ENCODE data around the gene CLCN1. TPM values are rescaled to one million over a fixed set of nuclear protein-coding genes. Genes with fewer than 3 reads are reported as not detected.

The CLCN1 gene
- total RNA-seq, 2 donors from 2014 or later = not detected

DNA sequence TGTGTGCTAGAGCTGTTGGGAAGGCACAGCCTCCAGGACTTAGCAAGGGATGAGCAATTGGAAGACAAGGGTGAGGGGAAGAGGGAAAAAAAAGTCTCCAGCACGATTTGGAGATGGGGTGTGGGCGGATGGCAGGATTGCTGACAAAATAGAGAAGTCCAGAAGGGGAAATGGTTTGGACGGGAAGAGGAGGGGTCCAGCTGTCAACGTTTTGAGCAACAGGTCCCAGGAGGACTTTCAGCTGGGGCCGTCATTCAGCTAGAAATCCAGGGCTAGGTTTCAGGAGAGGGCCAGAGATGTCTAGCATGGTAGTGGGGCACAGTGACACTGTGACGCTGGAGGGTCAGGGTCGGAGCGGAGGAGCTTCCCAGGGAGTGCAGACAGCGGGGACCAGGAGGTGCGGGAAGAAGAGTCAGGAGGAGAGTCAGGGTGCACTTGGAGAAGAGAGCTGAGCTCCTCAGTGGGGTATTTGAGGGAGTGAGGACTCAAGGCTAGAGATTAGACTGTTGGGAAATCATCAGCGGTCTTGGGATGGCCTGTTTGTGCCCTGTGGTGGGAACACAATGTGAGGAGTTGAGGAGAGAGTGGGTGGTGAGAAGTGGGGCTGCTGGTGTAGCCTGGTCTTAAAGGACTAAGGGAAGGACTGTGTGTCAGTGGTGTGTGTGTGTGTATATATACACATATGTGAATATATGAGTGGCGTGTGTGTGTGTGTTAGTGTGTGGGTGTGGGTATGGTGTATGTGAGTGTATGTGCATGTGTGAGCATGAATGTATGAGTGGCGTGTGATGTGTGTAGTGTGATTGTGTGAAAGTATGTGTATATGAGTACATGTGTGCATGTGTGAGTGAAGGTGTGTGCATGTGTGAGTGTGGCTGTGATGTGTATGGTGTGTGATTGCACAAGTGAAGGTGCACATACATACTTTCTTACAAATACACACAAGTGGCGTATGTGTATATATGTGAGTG, 69.0 kb downstream of the CLCN1 start:
- DNase-seq (peak in 1 of 4 donors; percentile 50), ATAC-seq (no peak)
- Histone ChIP-seq H3K36me3 (replicated peaks in 1 of 2; ENCODE audit: insufficient read depth in 1 of 2, low read depth in 2 of 2) (no peaks in the 10 kb centered on the region), H3K4me1 (peaks cover 35% of the 10 kb centered on the region), H3K27me3 (no peaks in the 10 kb centered on the region), H3K9me3 (no peaks in the 10 kb centered on the region), H3K27ac (peak overlapping the region in 2 of 4 donors; percentile 9 to 21), H3K4me3 (no peak overlapping the region)
- WGBS, 2 donors = 68 to 84% methylated on average over 14 of the region's 14 CpGs
- TF ChIP-seq, protein P1, sequence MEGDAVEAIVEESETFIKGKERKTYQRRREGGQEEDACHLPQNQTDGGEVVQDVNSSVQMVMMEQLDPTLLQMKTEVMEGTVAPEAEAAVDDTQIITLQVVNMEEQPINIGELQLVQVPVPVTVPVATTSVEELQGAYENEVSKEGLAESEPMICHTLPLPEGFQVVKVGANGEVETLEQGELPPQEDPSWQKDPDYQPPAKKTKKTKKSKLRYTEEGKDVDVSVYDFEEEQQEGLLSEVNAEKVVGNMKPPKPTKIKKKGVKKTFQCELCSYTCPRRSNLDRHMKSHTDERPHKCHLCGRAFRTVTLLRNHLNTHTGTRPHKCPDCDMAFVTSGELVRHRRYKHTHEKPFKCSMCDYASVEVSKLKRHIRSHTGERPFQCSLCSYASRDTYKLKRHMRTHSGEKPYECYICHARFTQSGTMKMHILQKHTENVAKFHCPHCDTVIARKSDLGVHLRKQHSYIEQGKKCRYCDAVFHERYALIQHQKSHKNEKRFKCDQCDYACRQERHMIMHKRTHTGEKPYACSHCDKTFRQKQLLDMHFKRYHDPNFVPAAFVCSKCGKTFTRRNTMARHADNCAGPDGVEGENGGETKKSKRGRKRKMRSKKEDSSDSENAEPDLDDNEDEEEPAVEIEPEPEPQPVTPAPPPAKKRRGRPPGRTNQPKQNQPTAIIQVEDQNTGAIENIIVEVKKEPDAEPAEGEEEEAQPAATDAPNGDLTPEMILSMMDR (IDR thresholded peaks at IDR 0.05) = no peak
- no peak for TF ChIP-seq POLR2A (IDR thresholded peaks at IDR 0.05)
- intact Hi-C loops (cut with DNase I) = no loop called here

DNA sequence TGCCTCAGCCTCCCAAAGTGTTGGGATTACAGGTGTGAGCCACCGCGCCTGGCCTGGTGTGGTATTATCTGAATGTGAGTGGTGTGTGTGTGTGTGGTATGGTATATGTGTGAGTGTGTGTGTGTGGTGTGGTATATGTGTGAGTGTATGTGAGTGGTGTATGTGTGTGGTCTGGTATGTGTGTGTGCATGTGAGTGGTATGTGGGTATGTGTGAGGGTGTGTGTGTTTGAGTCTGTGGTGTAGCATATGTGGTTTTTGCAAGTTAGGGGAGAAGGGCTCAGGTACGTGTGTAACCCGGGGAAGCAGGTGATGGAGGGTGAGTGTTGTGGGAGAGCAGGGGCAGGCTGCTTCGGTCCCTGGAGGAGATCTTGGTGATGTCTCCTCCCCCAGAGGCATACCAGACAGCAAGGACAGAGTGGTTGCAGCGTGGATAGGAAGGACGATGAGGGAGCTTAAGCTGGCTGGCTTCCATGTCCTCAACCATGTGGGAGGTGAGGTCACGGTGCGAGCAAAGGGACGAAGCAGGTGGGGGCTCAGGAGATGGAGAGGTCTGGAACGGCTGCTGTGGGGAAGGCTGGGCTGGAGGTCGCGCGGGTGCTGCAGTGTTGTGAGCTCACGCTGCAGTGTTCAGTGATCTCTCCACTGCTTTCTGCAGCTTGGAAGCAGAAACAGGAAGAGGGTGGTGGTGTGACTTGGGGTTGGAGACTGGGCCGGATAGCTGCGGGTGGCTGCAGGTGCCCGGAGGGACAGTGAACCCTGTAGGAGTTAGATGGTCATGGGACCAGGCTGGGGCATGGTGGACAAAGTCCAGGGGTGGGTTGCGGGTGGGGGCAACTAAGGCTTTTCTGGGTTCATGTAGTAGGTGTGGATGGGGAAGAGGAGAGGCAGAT, 70.2 kb downstream of the CLCN1 start:
- WGBS, 2 donors = 43 to 71% methylated on average over 19 of the region's 19 CpGs
- no peak for DNase-seq
- Histone ChIP-seq H3K36me3 (replicated peaks in 1 of 2; ENCODE audit: insufficient read depth in 1 of 2, low read depth in 2 of 2) (peaks cover 0 to 3% of the 10 kb centered on the region in 2 donors), H3K4me3 (no peak overlapping the region), H3K4me1 (peaks cover 40% of the 10 kb centered on the region), H3K27ac (peak overlapping the region in 2 of 4 donors; percentile 23 to 56), H3K27me3 (no peaks in the 10 kb centered on the region), H3K9me3 (no peaks in the 10 kb centered on the region)
- ATAC-seq = peak; percentile 7
- no peak for TF ChIP-seq POLR2A (IDR thresholded peaks at IDR 0.05)
- TF ChIP-seq, protein P1 (IDR thresholded peaks at IDR 0.05) = no peak
- intact Hi-C loops (cut with DNase I) = no loop called here

DNA sequence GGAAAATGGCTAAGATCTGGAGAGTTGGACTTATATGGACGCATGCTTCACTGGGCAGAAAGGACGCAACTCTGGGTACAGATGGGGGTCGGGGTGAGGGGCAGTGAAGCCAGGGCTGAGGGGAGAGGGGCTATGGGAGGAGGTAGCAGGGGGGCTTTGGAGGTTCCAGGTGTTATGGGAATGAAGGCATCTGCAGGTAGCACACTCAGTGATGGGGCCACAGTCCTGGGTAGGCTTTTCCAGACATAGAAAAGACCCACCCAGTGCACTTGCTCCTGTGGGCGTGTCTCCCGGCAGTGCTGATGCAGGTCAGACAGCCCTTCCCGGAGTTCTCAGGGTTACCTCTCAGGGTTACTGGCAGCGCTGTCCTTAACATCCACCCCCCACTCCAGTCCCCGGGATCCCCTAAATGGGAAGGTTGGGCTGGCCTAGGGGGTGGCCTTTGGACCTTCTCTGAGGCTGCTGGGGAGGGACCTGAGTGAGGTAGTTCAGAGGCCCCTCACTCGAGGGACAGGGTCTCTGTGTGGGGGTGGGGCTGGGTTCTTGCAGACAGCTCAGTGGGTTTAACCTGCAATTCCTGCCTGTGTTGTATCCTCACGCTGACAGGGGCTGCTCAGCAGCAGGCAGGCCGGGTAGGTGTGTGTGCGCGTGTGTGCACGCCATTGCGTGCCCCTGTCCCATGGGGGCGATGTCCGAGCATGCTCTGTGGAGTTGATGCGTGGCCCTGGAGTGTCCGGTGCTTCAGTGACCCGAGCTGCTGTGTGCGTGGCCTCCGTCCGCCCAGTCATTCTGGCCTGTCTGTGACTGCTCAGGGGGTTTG, 71.5 kb downstream of the CLCN1 start:
- H3K9me3 ChIP-seq = no peaks in the 10 kb centered on the region
- H3K27ac ChIP-seq = no peak overlapping the region
- ATAC-seq = no peak
- intact Hi-C loops (cut with DNase I) = no loop called here
- TF ChIP-seq POLR2A (IDR thresholded peaks at IDR 0.05) = no peak
- TF ChIP-seq, protein P1 (IDR thresholded peaks at IDR 0.05) = no peak
- no peaks in the 10 kb centered on the region for H3K27me3 ChIP-seq
- H3K4me3 ChIP-seq = no peak overlapping the region
- H3K36me3 ChIP-seq (replicated peaks in 1 of 2; ENCODE audit: insufficient read depth in 1 of 2, low read depth in 2 of 2) = peaks cover 0 to 3% of the 10 kb centered on the region in 2 donors
- H3K4me1 ChIP-seq = peaks cover 45% of the 10 kb centered on the region
- DNase-seq = no peak
- 86 to 93% methylated on average over 16 to 23 of the region's 23 CpGs for WGBS, 2 donors

- DNase-seq = no peak
- intact Hi-C loops (cut with DNase I) = no loop called here
- TF ChIP-seq, protein P1 (IDR thresholded peaks at IDR 0.05) = no peak
- no peak for TF ChIP-seq POLR2A (IDR thresholded peaks at IDR 0.05)
- no peak for ATAC-seq
- Histone ChIP-seq H3K4me3 (no peak overlapping the region), H3K27ac (no peak overlapping the region), H3K9me3 (no peaks in the 10 kb centered on the region), H3K4me1 (peaks cover 45% of the 10 kb centered on the region), H3K36me3 (replicated peaks in 1 of 2; ENCODE audit: insufficient read depth in 1 of 2, low read depth in 2 of 2) (peaks cover 0 to 3% of the 10 kb centered on the region in 2 donors), H3K27me3 (no peaks in the 10 kb centered on the region)
- WGBS, 2 donors = 83 to 96% methylated on average over 6 to 10 of the region's 10 CpGs
Observed at GRCh38 chr7:143388051-143388450, 72.1 kb downstream of the CLCN1 start.
